HepG2 (cell line): Measurements from ENCODE around the gene DDX17. TPM values are rescaled to one million over a fixed set of nuclear protein-coding genes. Genes with fewer than 3 reads are reported as not detected.

Experiments used
- AKAP8 ChIP-seq: sonication (generic); formaldehyde crosslinking; IDR thresholded peaks from 2 replicates; pipeline ENCODE4 v1.5.1; 2020; ENCODE audit warnings: mild to moderate bottlenecking, missing genetic modification reagents
- CREB1 ChIP-seq, 2 experiments: fragments of 450-650 bp in 1 of 2; IDR thresholded peaks; 2 replicates each; pipeline ENCODE4 v1.6.1; 2016 to 2017; ENCODE audit warnings: control low read depth in 1 of 2, mild to moderate bottlenecking in 1 of 2, missing compliant biosample characterization in 1 of 2, missing genetic modification characterization in 1 of 2
- ETV5 ChIP-seq: IDR thresholded peaks from 2 replicates; pipeline ENCODE4 v1.6.1; 2018; ENCODE audit warnings: missing biosample characterization, missing genetic modification reagents, inconsistent platforms, borderline replicate concordance
- JDP2 ChIP-seq: sonication (generic); formaldehyde crosslinking; IDR thresholded peaks from 2 replicates; pipeline ENCODE4 v1.8.1; 2022; ENCODE audit warnings: missing genetic modification reagents, borderline replicate concordance
- KDM5A ChIP-seq: fragments of 200-600 bp; sonication (generic); IDR thresholded peaks from 2 replicates; pipeline ENCODE4 v1.7.0; 2018; ENCODE audit warnings: antibody characterized with exemption, mild to moderate bottlenecking, low read length, borderline replicate concordance
- PAXIP1 ChIP-seq: sonication (generic); formaldehyde crosslinking; conservative IDR thresholded peaks from 2 replicates; pipeline ENCODE4 v1.4.0; 2020; ENCODE audit warnings: mild to moderate bottlenecking, missing genetic modification reagents, moderate library complexity
- SAFB2 ChIP-seq: sonication (generic); formaldehyde crosslinking; IDR thresholded peaks from 2 replicates; pipeline ENCODE4 v1.5.1; 2020; ENCODE audit warnings: missing genetic modification reagents, low read depth, mild to moderate bottlenecking, borderline replicate concordance
- TOPORS ChIP-seq: sonication (generic); formaldehyde crosslinking; IDR thresholded peaks from 2 replicates; pipeline ENCODE4 v1.8.0; 2023; ENCODE audit warnings: mild to moderate bottlenecking, missing genetic modification reagents
- ZBTB14 ChIP-seq: sonication (generic); formaldehyde crosslinking; IDR thresholded peaks from 2 replicates; pipeline ENCODE4 v1.4.0; 2020; ENCODE audit warnings: missing genetic modification reagents
- ZBTB40 ChIP-seq, 2 experiments: fragments of 450-650 bp in 1 of 2; sonication (generic) in 1 of 2; formaldehyde crosslinking in 1 of 2; IDR thresholded peaks; 2 replicates each; pipeline versions ENCODE4 v1.6.1 to v1.8.0; 2016 to 2022; ENCODE audit warnings: antibody characterized with exemption in 1 of 2, mild to moderate bottlenecking in 1 of 2, missing genetic modification reagents in 1 of 2
- ZNF101 ChIP-seq: sonication (generic); formaldehyde crosslinking; IDR thresholded peaks from 2 replicates; pipeline ENCODE4 v1.4.0; 2020; ENCODE audit warnings: mild to moderate bottlenecking, low read depth, missing genetic modification reagents, borderline replicate concordance
- ZNF292 ChIP-seq: sonication (generic); formaldehyde crosslinking; IDR thresholded peaks from 2 replicates; pipeline ENCODE4 v1.8.1; 2022; ENCODE audit warnings: mild to moderate bottlenecking, low read depth, missing genetic modification reagents, borderline replicate concordance
- ZNF382 ChIP-seq: sonication (generic); formaldehyde crosslinking; IDR thresholded peaks from 2 replicates; pipeline ENCODE4 v1.5.0; 2020; ENCODE audit warnings: missing genetic modification reagents, mild to moderate bottlenecking, borderline replicate concordance
- ZNF577 ChIP-seq: sonication (generic); formaldehyde crosslinking; IDR thresholded peaks from 2 replicates; pipeline ENCODE4 v1.4.0; 2020; ENCODE audit warnings: mild to moderate bottlenecking, low read depth, missing genetic modification reagents, borderline replicate concordance
- ZSCAN20 ChIP-seq: sonication (generic); formaldehyde crosslinking; IDR thresholded peaks from 2 replicates; pipeline ENCODE4 v1.4.0; 2020; ENCODE audit warnings: missing genetic modification reagents, mild to moderate bottlenecking, borderline replicate concordance
- polyA plus RNA-seq, 8 experiments: library from polyadenylated mRNA; depleted of rRNA in 3 of 8; stranded (reverse) in 7 of 8; unstranded in 1 of 8; fragments of >200 nt; fragmentation: Illumina TruSeq in 4 of 8; extraction: Trizol in 4 of 8; gene quantifications; 2 replicates each; pipeline versions ENCODE4 v1.2.1 to v1.2.3, GENCODE V29; 2011 to 2016; ENCODE audit warnings: low read depth in 4 of 8, missing spikeins in 1 of 8, mixed read lengths in 1 of 8; ENCODE audit not compliant: insufficient read depth in 1 of 8
- total RNA-seq, 5 experiments: library from RNA; depleted of rRNA; stranded (reverse); fragments of >200 nt; fragmentation: Illumina TruSeq; extraction: Trizol; gene quantifications; 2 replicates each; pipeline ENCODE4 v1.2.3, GENCODE V29; 2016; ENCODE audit warnings: low read depth in 1 of 5

DDX17 gene
- total and polyA plus RNA-seq, 2 of the 13 experiments (the other 11 are each of a cell fraction or from before 2014, with no cell fraction given), result 238 to 344 TPM

GRCh38 chr22:38467904-38468442 is 38.1 kb downstream of the DDX17 start, which contains the start of gene KDELR3 (continued):
- TF ChIP-seq ZBTB40 (IDR thresholded peaks at IDR 0.05) (no peak), ZBTB40 (CRISPR knock-in tag; IDR thresholded peaks at IDR 0.05) (no peak), ZSCAN20 (CRISPR knock-in tag) (no peak), AKAP8 (CRISPR knock-in tag) (0 out of 2 replicates have a peak, but pooled peaks have one; percentile 39), PAXIP1 (CRISPR knock-in tag) (no peak), ZNF577 (no peak), JDP2 (CRISPR knock-in tag) (no peak), ZNF292 (CRISPR knock-in tag) (no peak), ZNF101 (CRISPR knock-in tag) (no peak), SAFB2 (CRISPR knock-in tag) (no peak; the same call in 1 of the 2 replicates), ETV5 (CRISPR knock-in tag) (no peak), TOPORS (CRISPR knock-in tag) (no peak), ZNF382 (CRISPR knock-in tag) (no peak), KDM5A (no peak), CREB1 (IDR thresholded peaks at IDR 0.05) (no peak), CREB1 (CRISPR knock-in tag; IDR thresholded peaks at IDR 0.05) (no peak), ZBTB14 (CRISPR knock-in tag) (no peak)
